Measurements from ENCODE around the gene UNC79. TPM values are rescaled to one million over a fixed set of nuclear protein-coding genes. Genes with fewer than 3 reads are reported as not detected.

UNC79 gene
- total RNA-seq, 1 experiment from 2014 or later = not detected

GRCh38 chr14:93702946-93703345 is 272.2 kb downstream of the UNC79 start:
- peaks cover 2% of the 10 kb centered on the region for H3K9me3 Mint-ChIP-seq (ENCODE audit: low read depth, unreplicated experiment)
- peaks cover 83% of the 10 kb centered on the region for H3K27me3 Mint-ChIP-seq (ENCODE audit: unreplicated experiment)
- DNase-seq = no peak
- no peak overlapping the region for H3K27ac Mint-ChIP-seq (ENCODE audit: unreplicated experiment)
- no peaks in the 10 kb centered on the region for H3K36me3 Mint-ChIP-seq (ENCODE audit: insufficient read depth, unreplicated experiment)
- no TSS peak for BruUV-seq (replicated peaks)
- CTCF ChIA-PET = no interaction called here
- H3K4me1 Mint-ChIP-seq (ENCODE audit: low read depth, unreplicated experiment) = no peaks in the 10 kb centered on the region
- TF ChIP-seq CTCF (IDR thresholded peaks at IDR 0.05; ENCODE audit: unreplicated experiment) = no peak
- H3K4me3 Mint-ChIP-seq (ENCODE audit: low read depth, unreplicated experiment) = no peak overlapping the region
- intact Hi-C loops (cut with micrococcal nuclease; ENCODE audit: unreplicated experiment) = no loop called here

GRCh38 chr14:93703941-93704340 is 273.2 kb downstream of the UNC79 start:
- CTCF ChIA-PET = no interaction called here
- TF ChIP-seq CTCF (IDR thresholded peaks at IDR 0.05; ENCODE audit: unreplicated experiment) = no peak
- Mint-ChIP-seq H3K9me3 (ENCODE audit: low read depth, unreplicated experiment) (peaks cover 2% of the 10 kb centered on the region), H3K27me3 (ENCODE audit: unreplicated experiment) (peaks cover 93% of the 10 kb centered on the region), H3K4me3 (ENCODE audit: low read depth, unreplicated experiment) (no peak overlapping the region), H3K27ac (ENCODE audit: unreplicated experiment) (no peak overlapping the region), H3K4me1 (ENCODE audit: low read depth, unreplicated experiment) (no peaks in the 10 kb centered on the region), H3K36me3 (ENCODE audit: insufficient read depth, unreplicated experiment) (no peaks in the 10 kb centered on the region)
- DNase-seq = no peak
- intact Hi-C loops (cut with micrococcal nuclease; ENCODE audit: unreplicated experiment) = no loop called here
- BruUV-seq (replicated peaks) = no TSS peak

GRCh38 chr14:93705513-93706156 is 274.9 kb downstream of the UNC79 start:
- peaks cover 94% of the 10 kb centered on the region for H3K27me3 Mint-ChIP-seq (ENCODE audit: unreplicated experiment)
- no peak for TF ChIP-seq CTCF (IDR thresholded peaks at IDR 0.05; ENCODE audit: unreplicated experiment)
- BruUV-seq (replicated peaks) = no TSS peak
- H3K9me3 Mint-ChIP-seq (ENCODE audit: low read depth, unreplicated experiment) = no peaks in the 10 kb centered on the region
- DNase-seq = no peak
- no peaks in the 10 kb centered on the region for H3K4me1 Mint-ChIP-seq (ENCODE audit: low read depth, unreplicated experiment)
- H3K36me3 Mint-ChIP-seq (ENCODE audit: insufficient read depth, unreplicated experiment) = no peaks in the 10 kb centered on the region
- no peak overlapping the region for H3K4me3 Mint-ChIP-seq (ENCODE audit: low read depth, unreplicated experiment)
- no peak overlapping the region for H3K27ac Mint-ChIP-seq (ENCODE audit: unreplicated experiment)
- CTCF ChIA-PET = interaction anchor here (0.6 kb wide), 1 partner anchor 9 kb away, joined by 4 read pairs; no protein-coding TSS in a partner anchor
- intact Hi-C loops (cut with micrococcal nuclease; ENCODE audit: unreplicated experiment) = no loop called here

GRCh38 chr14:93706360-93706955 is 275.7 kb downstream of the UNC79 start:
- BruUV-seq (replicated peaks) = no TSS peak
- Mint-ChIP-seq H3K4me3 (ENCODE audit: low read depth, unreplicated experiment) (no peak overlapping the region), H3K4me1 (ENCODE audit: low read depth, unreplicated experiment) (no peaks in the 10 kb centered on the region), H3K27me3 (ENCODE audit: unreplicated experiment) (peaks cover 92% of the 10 kb centered on the region), H3K27ac (ENCODE audit: unreplicated experiment) (no peak overlapping the region), H3K36me3 (ENCODE audit: insufficient read depth, unreplicated experiment) (no peaks in the 10 kb centered on the region), H3K9me3 (ENCODE audit: low read depth, unreplicated experiment) (no peaks in the 10 kb centered on the region)
- CTCF ChIA-PET = no interaction called here
- TF ChIP-seq CTCF (IDR thresholded peaks at IDR 0.05; ENCODE audit: unreplicated experiment) = no peak
- DNase-seq = no peak
- intact Hi-C loops (cut with micrococcal nuclease; ENCODE audit: unreplicated experiment) = no loop called here
